GM23338 (cell line): ENCODE results near the gene OR4S1.
A peak's percentile ranks its signal among the peaks of the same experiment; 100 is the strongest.

ENCODE experiments used
- CTCF ChIP-seq, 2 experiments: fragments of 200-600 bp in 1 of 2; sonication (generic) in 1 of 2; conservative IDR thresholded peaks; 2 replicates each; pipeline versions ENCODE4 v1.5.1 to v1.6.1; 2016 to 2017; ENCODE audit warnings: antibody characterized with exemption in 2 of 2, low read depth in 2 of 2, mild to moderate bottlenecking in 2 of 2, moderate library complexity in 1 of 2
- ETS1 ChIP-seq: IDR thresholded peaks from 2 replicates; pipeline ENCODE4 v1.6.1; 2016; ENCODE audit warnings: antibody characterized with exemption
- EZH2 ChIP-seq: fragments of 200-600 bp; sonication (generic); IDR thresholded peaks from one replicate; pipeline ENCODE4 v1.8.0; 2017; ENCODE audit warnings: antibody characterized with exemption, mild to moderate bottlenecking, low read depth; ENCODE audit not compliant: unreplicated experiment
- EZH2phosphoT487 ChIP-seq: fragments of 200-600 bp; sonication (generic); IDR thresholded peaks from one replicate; pipeline ENCODE4 v1.8.1; 2018; ENCODE audit warnings: antibody characterized with exemption; ENCODE audit not compliant: unreplicated experiment
- JUNB ChIP-seq: IDR thresholded peaks from one replicate; pipeline ENCODE4 v1.6.1; 2016; ENCODE audit warnings: antibody characterized with exemption; ENCODE audit not compliant: unreplicated experiment
- NANOG ChIP-seq: IDR thresholded peaks from 2 replicates; pipeline ENCODE4 v1.6.1; 2016; ENCODE audit warnings: antibody characterized with exemption, borderline replicate concordance
- POLR2AphosphoS5 ChIP-seq: IDR thresholded peaks from 2 replicates; pipeline ENCODE4 v1.6.1; 2016; ENCODE audit warnings: antibody characterized with exemption, low read depth
- ZNF462 ChIP-seq: fragments of 250-450 bp; sonication (Bioruptor Pico); IDR thresholded peaks from 2 replicates; pipeline ENCODE4 v1.5.0; 2020; ENCODE audit warnings: mild to moderate bottlenecking, moderate library complexity
- TF ChIP-seq, protein P1 (sequence below): IDR thresholded peaks from one replicate; pipeline ENCODE4 v1.6.1; 2018; ENCODE audit warnings: antibody characterized with exemption; ENCODE audit not compliant: unreplicated experiment

- TF ChIP-seq ETS1 (no peak), EZH2 (no peak), EZH2phosphoT487 (no peak), NANOG (no peak), ZNF462 (CRISPR knock-in tag) (no peak), CTCF (conservative IDR thresholded peaks at IDR 0.05; ENCODE audit: low read depth in 2 of 2) (peak; percentile 71 to 89), JUNB (no peak), POLR2AphosphoS5 (no peak)
- TF ChIP-seq, protein P1, sequence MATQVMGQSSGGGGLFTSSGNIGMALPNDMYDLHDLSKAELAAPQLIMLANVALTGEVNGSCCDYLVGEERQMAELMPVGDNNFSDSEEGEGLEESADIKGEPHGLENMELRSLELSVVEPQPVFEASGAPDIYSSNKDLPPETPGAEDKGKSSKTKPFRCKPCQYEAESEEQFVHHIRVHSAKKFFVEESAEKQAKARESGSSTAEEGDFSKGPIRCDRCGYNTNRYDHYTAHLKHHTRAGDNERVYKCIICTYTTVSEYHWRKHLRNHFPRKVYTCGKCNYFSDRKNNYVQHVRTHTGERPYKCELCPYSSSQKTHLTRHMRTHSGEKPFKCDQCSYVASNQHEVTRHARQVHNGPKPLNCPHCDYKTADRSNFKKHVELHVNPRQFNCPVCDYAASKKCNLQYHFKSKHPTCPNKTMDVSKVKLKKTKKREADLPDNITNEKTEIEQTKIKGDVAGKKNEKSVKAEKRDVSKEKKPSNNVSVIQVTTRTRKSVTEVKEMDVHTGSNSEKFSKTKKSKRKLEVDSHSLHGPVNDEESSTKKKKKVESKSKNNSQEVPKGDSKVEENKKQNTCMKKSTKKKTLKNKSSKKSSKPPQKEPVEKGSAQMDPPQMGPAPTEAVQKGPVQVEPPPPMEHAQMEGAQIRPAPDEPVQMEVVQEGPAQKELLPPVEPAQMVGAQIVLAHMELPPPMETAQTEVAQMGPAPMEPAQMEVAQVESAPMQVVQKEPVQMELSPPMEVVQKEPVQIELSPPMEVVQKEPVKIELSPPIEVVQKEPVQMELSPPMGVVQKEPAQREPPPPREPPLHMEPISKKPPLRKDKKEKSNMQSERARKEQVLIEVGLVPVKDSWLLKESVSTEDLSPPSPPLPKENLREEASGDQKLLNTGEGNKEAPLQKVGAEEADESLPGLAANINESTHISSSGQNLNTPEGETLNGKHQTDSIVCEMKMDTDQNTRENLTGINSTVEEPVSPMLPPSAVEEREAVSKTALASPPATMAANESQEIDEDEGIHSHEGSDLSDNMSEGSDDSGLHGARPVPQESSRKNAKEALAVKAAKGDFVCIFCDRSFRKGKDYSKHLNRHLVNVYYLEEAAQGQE: no peak
Measured at GRCh38 chr11:48307760-48308386, 1.9 kb downstream of the OR4S1 start.
